Astrocyte of the spinal cord (primary cell): ENCODE results near the gene C1orf159.

Source experiments
- DNase-seq: peaks from one replicate; pipeline ENCODE4 v3.0.0; 2011; ENCODE audit warnings: low read depth, low spot score
- H3K4me3 ChIP-seq: 2 replicates; pipeline ENCODE4 v1.5.1; 2011; ENCODE audit warnings: low read depth, mild to moderate bottlenecking, low read length, moderate library complexity
- in situ Hi-C: cut with HindIII; loops from 2 replicates; pipeline ENCODE4 v1.10.0; 2017; ENCODE audit warnings: low sequenced_read_pairs
- TF ChIP-seq, protein P1 (sequence below): IDR thresholded peaks from 2 replicates; pipeline ENCODE4 v1.5.1; 2012; ENCODE audit warnings: low read depth, mild to moderate bottlenecking, low read length, inconsistent platforms

Gene C1orf159

DNA sequence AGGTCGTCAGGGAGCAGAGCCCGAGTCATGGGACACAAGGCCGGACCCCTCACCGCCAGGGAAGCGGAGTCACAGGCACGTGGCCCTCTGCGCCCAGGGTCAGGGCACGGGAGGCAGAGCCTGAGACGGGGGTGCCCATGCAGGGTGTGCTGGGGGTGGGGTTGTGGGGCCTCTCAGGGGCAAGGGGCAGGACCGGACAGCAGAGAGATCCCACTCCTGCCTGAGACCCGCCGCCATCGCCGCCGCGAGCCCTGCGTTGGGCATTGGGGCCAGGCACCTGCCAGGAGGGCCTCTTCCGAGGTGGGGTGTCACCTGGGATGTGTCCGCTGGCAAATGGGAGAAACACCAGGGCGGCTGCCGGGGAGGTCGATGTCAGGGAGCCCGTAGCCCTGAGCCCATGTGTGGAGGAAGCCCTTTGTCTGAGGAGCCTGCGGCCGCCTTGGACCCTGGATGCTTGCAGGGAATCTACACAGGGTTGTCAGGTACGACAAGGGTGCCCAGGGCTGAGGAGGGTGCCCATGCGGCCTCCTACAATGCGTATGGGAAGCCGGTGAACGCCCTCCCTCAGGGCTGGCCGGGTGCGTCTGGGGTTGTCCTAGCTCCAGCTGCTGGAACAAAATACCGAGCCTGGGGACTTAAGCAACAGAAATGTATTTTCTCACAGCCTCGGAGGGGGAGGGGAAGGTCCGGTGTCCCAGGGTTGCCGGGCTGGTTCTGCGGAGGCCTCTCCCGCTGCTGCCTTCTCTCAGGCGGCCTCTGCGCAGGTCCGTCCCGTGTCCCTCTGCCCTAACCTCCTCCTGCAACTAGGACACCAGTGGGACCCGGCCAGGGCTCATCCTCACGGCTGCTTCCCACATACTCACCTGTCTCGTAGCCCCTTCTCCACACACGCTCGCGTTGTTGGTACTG lies 16.4 kb upstream of the C1orf159 start:
- TF ChIP-seq, protein P1, sequence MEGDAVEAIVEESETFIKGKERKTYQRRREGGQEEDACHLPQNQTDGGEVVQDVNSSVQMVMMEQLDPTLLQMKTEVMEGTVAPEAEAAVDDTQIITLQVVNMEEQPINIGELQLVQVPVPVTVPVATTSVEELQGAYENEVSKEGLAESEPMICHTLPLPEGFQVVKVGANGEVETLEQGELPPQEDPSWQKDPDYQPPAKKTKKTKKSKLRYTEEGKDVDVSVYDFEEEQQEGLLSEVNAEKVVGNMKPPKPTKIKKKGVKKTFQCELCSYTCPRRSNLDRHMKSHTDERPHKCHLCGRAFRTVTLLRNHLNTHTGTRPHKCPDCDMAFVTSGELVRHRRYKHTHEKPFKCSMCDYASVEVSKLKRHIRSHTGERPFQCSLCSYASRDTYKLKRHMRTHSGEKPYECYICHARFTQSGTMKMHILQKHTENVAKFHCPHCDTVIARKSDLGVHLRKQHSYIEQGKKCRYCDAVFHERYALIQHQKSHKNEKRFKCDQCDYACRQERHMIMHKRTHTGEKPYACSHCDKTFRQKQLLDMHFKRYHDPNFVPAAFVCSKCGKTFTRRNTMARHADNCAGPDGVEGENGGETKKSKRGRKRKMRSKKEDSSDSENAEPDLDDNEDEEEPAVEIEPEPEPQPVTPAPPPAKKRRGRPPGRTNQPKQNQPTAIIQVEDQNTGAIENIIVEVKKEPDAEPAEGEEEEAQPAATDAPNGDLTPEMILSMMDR: no peak
- in situ Hi-C loops: no loop called here
- no peak for DNase-seq
- H3K4me3 ChIP-seq: no peak overlapping the region

DNA sequence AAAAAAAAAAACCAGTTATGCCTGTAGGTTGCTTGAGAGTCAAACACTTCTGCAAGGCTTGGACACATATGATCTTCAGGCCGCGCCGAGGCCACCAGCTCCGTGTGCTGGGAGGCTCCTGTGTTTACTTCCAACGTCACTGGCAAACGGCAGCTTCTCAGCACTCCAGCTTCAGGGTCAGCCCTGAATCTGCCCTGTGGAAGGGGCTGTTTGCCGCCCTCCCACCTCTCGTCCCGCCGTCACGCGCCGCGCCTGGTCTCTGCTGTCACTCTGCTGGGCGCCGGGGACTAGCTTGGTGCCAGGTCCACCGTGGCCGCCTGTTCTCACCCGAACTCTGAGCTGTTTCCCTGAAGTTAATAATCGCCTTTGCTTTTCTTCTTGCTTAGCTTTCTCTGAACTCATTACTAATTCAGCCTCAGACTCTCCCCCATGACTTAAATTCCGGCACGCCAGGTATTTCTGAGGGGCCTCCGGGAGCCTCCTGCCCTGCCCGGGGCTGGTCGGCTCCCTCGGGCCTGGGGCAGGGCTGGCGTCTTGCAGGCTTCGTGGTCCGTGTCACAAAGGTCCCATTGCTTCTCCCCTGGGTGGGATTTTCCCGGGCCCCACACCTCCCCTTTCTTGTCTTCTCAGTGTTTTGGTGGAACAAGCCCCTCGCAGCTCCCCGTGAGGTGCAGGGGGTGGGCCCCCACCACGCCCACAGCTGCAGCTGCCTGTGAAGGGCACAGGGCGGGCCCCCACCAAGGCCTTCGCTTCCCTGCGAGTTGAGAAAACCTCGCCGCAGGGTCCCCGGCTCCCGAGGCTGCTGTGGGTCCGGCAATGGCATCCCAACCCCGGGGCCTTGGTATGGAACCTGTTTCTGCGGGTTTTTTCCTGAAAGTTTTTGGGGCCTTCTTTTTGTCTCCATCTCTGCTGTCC lies 14.6 kb upstream of the C1orf159 start:
- in situ Hi-C loops: no loop called here

DNA sequence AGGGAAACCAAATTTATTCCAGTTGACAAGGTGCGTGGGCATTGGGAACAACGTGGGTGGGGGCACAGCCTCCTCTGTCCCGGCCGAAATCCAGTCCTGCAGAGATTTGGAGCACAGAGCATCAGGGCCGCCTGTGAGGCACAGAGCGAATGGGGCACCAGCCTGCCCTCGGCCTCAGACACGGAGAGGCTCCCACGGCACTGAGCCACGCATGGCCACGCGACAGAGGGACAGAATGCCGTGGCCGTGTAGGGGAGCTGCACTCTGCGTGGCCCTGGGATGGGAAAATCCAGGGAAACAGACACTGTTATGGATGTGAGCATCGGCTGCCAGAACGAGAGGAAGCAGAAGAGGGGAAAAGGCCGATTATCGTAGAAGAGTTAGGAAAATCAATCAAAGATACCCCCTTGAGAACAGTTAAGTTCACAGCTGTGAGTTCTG lies 13.5 kb upstream of the C1orf159 start:
- TF ChIP-seq, protein P1: no peak
- DNase-seq: no peak
- no peak overlapping the region for H3K4me3 ChIP-seq
- in situ Hi-C loops: no loop called here

More for the DNA sequence above, 14.6 kb upstream of the C1orf159 start:
- DNase-seq: no peak
- TF ChIP-seq, protein P1: no peak
- H3K4me3 ChIP-seq: no peak overlapping the region

DNA sequence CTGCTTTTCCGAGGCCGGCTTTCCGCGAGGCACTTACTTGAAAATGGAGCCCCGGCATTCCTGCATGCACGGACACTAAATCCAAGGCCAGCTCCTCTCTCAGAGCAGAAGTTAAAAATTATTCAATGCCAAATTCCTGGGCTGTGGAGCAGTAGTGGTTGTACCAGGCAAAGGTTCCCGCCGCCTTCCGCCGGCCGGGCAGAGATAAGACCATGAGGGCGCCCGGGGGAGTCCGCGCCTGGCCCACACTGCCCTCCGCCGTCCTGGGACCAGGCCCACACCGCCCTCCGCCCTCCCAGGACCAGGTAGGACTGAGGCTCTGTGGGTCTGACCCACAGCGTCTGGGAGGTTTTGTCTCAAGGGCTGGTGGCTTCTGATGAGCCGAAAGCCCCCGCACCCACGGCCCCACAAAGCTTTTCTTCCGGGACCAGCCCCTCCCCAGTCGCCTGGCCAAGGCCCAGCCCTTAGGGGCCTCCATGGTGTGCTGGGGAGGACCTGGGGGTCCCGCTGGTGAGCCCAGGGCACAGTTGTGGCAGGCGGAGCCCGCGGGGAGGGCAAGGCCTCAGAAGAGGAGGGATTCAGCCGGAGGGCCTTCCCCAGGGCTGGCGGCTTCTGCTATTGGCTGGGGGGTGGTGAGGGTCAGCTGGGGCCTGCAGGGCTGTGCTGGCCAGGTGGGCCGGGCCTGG lies 12.7 kb upstream of the C1orf159 start:
- no peak overlapping the region for H3K4me3 ChIP-seq
- DNase-seq: no peak
- in situ Hi-C loops: no loop called here
- TF ChIP-seq, protein P1: no peak

DNA sequence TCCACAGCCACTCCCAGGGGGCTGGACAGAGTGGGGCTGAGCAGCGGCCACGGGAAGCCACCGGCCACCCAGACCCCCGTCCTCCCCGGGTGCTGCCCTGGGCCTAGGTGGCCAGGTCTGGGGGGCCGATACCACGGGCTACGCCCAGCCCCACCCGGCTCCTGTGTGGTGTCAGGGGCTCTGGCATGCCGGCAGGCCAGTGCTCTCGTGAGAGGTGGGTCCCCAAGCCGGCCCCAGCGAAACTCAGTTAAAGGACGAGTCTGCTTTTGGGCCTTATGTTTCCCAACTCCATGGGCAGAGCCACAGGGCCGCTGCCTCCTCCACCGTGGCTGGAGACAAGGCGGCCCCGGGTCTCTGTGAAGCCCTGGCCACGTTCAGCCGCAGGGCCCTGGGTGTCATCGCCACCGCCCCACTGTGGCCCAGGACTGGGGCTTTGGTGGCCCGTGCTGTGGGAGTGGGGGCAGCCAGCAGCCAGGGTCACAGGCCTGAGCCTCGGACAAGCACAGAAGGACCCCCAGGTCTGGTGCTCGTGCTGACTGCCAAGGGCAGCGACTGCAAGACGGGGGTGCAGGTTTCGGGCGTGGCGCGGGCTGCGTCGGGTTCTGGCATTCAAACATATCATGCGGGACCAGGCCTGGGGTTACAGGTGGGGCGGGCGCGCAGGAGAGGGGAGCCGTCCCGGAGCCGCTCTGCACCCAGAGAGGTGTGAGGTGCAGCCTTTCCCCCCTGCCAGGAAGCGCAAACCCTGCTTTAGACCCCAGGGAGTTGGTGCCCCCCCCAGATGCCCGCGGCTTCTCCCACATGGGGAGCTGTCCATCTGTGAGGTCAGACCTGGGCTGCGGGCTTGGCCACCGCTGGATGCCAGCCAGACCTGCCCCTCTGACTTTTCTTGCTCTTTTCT lies 11.9 kb upstream of the C1orf159 start:
- H3K4me3 ChIP-seq: no peak overlapping the region
- no peak for DNase-seq
- in situ Hi-C loops: no loop called here
- TF ChIP-seq, protein P1: no peak
